ENCODE data around the gene HOXB1. TPM values are rescaled to one million over a fixed set of nuclear protein-coding genes. Genes with fewer than 3 reads are reported as not detected.

Gene HOXB1
- total RNA-seq, 2 experiments from 2014 or later: not detected

DNA sequence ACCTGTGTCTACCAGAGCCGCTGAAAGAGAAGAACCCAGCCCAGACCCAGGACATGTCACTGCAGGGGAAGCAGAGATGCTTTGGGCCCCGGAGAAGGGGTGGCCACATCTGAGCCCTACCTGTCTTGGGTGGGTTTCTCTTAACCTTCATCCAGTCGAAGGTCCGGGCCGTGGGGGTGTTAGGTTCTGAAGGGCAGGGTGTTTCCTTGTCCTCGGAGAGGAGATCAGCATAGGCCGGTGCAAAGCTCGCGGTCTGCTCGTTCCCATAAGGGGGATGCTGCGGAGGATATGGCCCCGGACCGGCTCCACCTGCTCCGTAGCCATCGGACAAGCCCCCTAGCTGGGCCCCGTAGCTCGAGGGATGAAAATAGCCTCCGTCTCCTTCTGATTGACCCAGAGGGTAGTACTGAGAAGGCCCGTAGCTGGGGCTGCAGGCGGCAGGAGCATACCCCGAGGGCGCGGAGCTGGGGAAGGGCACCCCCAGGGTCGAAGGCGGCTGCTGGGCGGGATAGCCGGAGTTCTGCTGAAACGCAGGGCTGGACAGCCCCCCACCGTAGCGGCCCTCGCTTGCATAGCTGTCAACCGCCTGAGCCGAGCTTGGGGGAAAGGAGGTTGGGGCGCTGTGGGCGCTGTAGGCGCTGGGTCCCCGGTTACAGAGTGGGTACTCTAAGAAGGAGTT, 464 bp downstream of the HOXB1 start:
- Histone ChIP-seq H3K4me3 (ENCODE audit: low read length) (no peak overlapping the region), H3K27me3 (ENCODE audit: control insufficient read depth in 1 of 2, insufficient read depth in 2 of 2, low read length in 2 of 2) (peaks cover 10 to 17% of the 10 kb centered on the region in 2 experiments), H3K9me3 (ENCODE audit: control insufficient read depth in 1 of 2, insufficient read depth in 1 of 2, low read length in 2 of 2) (peaks cover 0 to 7% of the 10 kb centered on the region in 2 experiments), H3K36me3 (ENCODE audit: insufficient read depth, low read length) (no peaks in the 10 kb centered on the region), H3K4me1 (ENCODE audit: insufficient read depth, low read length) (peaks cover 6% of the 10 kb centered on the region), H3K27ac (ENCODE audit: low read depth in 1 of 2, low read length in 2 of 2) (no peak overlapping the region)
- Mint-ChIP-seq H3K36me3 (ENCODE audit: low read depth) (no peaks in the 10 kb centered on the region), H3K27ac (no peak overlapping the region), H3K4me3 (no peak overlapping the region), H3K27me3 (peaks cover 29% of the 10 kb centered on the region), H3K9me3 (no peaks in the 10 kb centered on the region), H3K4me1 (ENCODE audit: low read depth) (no peaks in the 10 kb centered on the region)
- ATAC-seq (ENCODE audit: poor library complexity): no peak
- intact Hi-C loops (cut with DNase I, micrococcal nuclease): no loop called here
- no peak for DNase-seq
- TF ChIP-seq, protein P1, sequence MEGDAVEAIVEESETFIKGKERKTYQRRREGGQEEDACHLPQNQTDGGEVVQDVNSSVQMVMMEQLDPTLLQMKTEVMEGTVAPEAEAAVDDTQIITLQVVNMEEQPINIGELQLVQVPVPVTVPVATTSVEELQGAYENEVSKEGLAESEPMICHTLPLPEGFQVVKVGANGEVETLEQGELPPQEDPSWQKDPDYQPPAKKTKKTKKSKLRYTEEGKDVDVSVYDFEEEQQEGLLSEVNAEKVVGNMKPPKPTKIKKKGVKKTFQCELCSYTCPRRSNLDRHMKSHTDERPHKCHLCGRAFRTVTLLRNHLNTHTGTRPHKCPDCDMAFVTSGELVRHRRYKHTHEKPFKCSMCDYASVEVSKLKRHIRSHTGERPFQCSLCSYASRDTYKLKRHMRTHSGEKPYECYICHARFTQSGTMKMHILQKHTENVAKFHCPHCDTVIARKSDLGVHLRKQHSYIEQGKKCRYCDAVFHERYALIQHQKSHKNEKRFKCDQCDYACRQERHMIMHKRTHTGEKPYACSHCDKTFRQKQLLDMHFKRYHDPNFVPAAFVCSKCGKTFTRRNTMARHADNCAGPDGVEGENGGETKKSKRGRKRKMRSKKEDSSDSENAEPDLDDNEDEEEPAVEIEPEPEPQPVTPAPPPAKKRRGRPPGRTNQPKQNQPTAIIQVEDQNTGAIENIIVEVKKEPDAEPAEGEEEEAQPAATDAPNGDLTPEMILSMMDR (IDR thresholded peaks at IDR 0.05): no peak
- ChIA-PET POLR2A (no interaction called here), CTCF (no interaction called here)

DNA sequence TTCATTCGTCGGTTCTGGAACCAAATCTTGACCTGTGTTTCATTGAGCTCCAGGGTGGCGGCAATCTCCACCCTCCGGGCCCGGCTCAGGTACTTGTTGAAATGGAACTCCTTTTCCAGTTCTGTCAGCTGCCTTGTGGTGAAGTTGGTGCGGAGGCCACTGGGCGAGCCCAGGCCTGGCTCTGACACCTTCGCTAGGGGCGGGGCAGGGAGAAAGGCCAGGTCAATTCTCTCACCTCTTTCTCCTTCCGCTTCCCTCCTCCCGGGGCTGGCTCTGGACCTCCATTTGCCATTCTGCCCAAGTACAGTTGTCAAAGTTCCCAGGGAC, 1.2 kb downstream of the HOXB1 start:
- no peaks in the 10 kb centered on the region for H3K9me3 Mint-ChIP-seq
- H3K27ac ChIP-seq (ENCODE audit: low read depth in 1 of 2, low read length in 2 of 2): no peak overlapping the region
- H3K27me3 Mint-ChIP-seq: peaks cover 36% of the 10 kb centered on the region
- H3K9me3 ChIP-seq (ENCODE audit: control insufficient read depth in 1 of 2, insufficient read depth in 1 of 2, low read length in 2 of 2): peaks cover 0 to 7% of the 10 kb centered on the region in 2 experiments
- CTCF ChIA-PET: no interaction called here
- H3K4me1 ChIP-seq (ENCODE audit: insufficient read depth, low read length): peaks cover 6% of the 10 kb centered on the region
- H3K4me3 ChIP-seq (ENCODE audit: low read length): no peak overlapping the region
- POLR2A ChIA-PET: no interaction called here
- intact Hi-C loops (cut with DNase I, micrococcal nuclease): loop anchor here in 1 of 2 experiments (10.0 kb wide), 1 partner anchor 55 kb away; no protein-coding TSS in a partner anchor
- no peaks in the 10 kb centered on the region for H3K36me3 ChIP-seq (ENCODE audit: insufficient read depth, low read length)
- no peaks in the 10 kb centered on the region for H3K4me1 Mint-ChIP-seq (ENCODE audit: low read depth)
- no peak overlapping the region for H3K4me3 Mint-ChIP-seq
- H3K36me3 Mint-ChIP-seq (ENCODE audit: low read depth): no peaks in the 10 kb centered on the region
- DNase-seq: no peak
- H3K27ac Mint-ChIP-seq: no peak overlapping the region
- peaks cover 15 to 19% of the 10 kb centered on the region in 2 experiments for H3K27me3 ChIP-seq (ENCODE audit: control insufficient read depth in 1 of 2, insufficient read depth in 2 of 2, low read length in 2 of 2)
- no peak for ATAC-seq (ENCODE audit: poor library complexity)
- TF ChIP-seq, protein P1 (IDR thresholded peaks at IDR 0.05): no peak

DNA sequence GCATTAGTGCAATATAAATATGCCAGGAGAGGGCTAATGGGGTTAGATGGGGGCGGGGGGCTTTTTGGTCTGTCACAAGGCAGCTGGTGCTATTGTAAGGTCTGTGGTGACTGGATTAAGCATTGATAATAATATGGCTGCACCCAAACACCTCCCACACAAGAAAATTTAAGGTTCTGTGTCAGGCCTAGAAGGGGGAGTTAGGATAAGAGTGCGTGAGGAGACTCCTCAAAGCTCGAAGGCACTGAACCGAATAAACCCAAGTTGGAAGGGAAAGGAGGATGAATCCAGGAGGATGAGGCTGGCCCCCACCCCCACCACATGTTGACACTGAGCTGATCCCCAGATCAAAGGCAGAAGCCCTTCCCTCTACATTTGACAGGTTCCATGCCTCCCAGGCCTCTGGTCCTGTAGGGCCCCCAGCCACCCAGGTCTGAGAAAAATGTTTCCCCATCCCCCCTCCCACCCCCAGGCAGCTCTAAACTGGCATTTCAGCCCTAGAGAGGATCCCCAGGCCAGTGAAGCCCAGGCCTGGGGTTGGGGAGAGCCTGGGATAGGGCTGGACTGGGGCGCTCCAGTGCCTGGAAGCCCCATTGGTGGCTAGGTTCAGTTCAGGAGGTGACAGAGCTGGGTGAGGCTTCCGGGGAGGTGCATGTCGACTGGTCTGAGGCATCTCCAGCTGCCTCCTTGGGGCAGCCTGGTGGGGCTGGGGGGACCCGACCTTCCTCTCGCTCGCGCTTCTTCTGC, 1.7 kb downstream of the HOXB1 start:
- POLR2A ChIA-PET: no interaction called here
- H3K4me1 ChIP-seq (ENCODE audit: insufficient read depth, low read length): peaks cover 6% of the 10 kb centered on the region

More for the DNA sequence above, 1.7 kb downstream of the HOXB1 start:
- intact Hi-C loops (cut with DNase I, micrococcal nuclease): loop anchor here in 1 of 2 experiments (10.0 kb wide), 1 partner anchor 54 kb away; no protein-coding TSS in a partner anchor
- TF ChIP-seq, protein P1 (IDR thresholded peaks at IDR 0.05): no peak
- Mint-ChIP-seq H3K9me3 (no peaks in the 10 kb centered on the region), H3K4me3 (no peak overlapping the region), H3K36me3 (ENCODE audit: low read depth) (no peaks in the 10 kb centered on the region), H3K4me1 (ENCODE audit: low read depth) (no peaks in the 10 kb centered on the region), H3K27me3 (peaks cover 42% of the 10 kb centered on the region), H3K27ac (no peak overlapping the region)
- DNase-seq (no peak), ATAC-seq (ENCODE audit: poor library complexity) (no peak)
- H3K27ac ChIP-seq (ENCODE audit: low read depth in 1 of 2, low read length in 2 of 2): no peak overlapping the region
- H3K9me3 ChIP-seq (ENCODE audit: control insufficient read depth in 1 of 2, insufficient read depth in 1 of 2, low read length in 2 of 2): peaks cover 0 to 7% of the 10 kb centered on the region in 2 experiments
- H3K36me3 ChIP-seq (ENCODE audit: insufficient read depth, low read length): no peaks in the 10 kb centered on the region
- peaks cover 18 to 22% of the 10 kb centered on the region in 2 experiments for H3K27me3 ChIP-seq (ENCODE audit: control insufficient read depth in 1 of 2, insufficient read depth in 2 of 2, low read length in 2 of 2)
- no peak overlapping the region for H3K4me3 ChIP-seq (ENCODE audit: low read length)
- CTCF ChIA-PET: no interaction called here

Data from CD4-positive, alpha-beta T cell (primary cell).